NCI-H2029 treated with DMSO at 0.1 percent for 48 hours (cell line): ENCODE data around the gene CNKSR1.
"Not testable (repeated sequence)": the region's sequence is repeated elsewhere in the genome, so short reads cannot be mapped to it uniquely, and the experiment has no call there.

Experiments
- DNase-seq: peaks from one replicate; lab custom pipeline; 2025; lab: John Stamatoyannopoulos, UW

The CNKSR1 gene

GRCh38 chr1:26230682-26231081 is 53.4 kb downstream of the CNKSR1 start:
- DNase-seq: not testable (repeated sequence)

GRCh38 chr1:26233903-26234643 is 56.8 kb downstream of the CNKSR1 start, which contains the start of gene CEP85:
TSS of gene CEP85 (plus strand) at chr1:26234200. CDS start at chr1:26239784, 5,584 bp downstream.
- DNase-seq: peak; percentile 84

GRCh38 chr1:26234644-26235370 is 57.5 kb downstream of the CNKSR1 start:
- no peak for DNase-seq

- DNase-seq: no peak
These were observed 60.1 kb downstream of the CNKSR1 start for GRCh38 chr1:26237230-26237966.
